ENCODE data around the gene PNPLA7.

The PNPLA7 gene

GRCh38 chr9:137417161-137418021 is 132.8 kb downstream of the PNPLA7 start:
- Histone ChIP-seq H3K4me3 (ENCODE audit: low read depth in 1 of 2, low read length in 2 of 2) (no peak overlapping the region), H3K4me2 (ENCODE audit: insufficient read depth, low read length) (no peak overlapping the region), H3K4me1 (ENCODE audit: insufficient read depth, low read length) (no peaks in the 10 kb centered on the region), H3K27me3 (ENCODE audit: insufficient read depth, low read length, poor library complexity) (no peaks in the 10 kb centered on the region), H3K36me3 (ENCODE audit: insufficient read depth, low read length) (no peaks in the 10 kb centered on the region), H3K79me2 (ENCODE audit: insufficient read depth, low read length) (no peaks in the 10 kb centered on the region), H3K27ac (ENCODE audit: low read length) (no peak overlapping the region), H3K9ac (ENCODE audit: low read depth, low read length) (no peak overlapping the region), H2AFZ (ENCODE audit: low read depth, low read length) (no peak overlapping the region), H4K20me1 (ENCODE audit: insufficient read depth, low read length) (no peaks in the 10 kb centered on the region), H3K9me3 (ENCODE audit: insufficient read depth, low read length, severe bottlenecking) (no peaks in the 10 kb centered on the region)
- DNase-seq, result no peak
- TF ChIP-seq CTCF (IDR thresholded peaks at IDR 0.05; ENCODE audit: borderline replicate concordance, extremely low read depth, low read length, poor library complexity, severe bottlenecking), result no peak
- no peak for TF ChIP-seq EZH2 (IDR thresholded peaks at IDR 0.05; ENCODE audit: borderline replicate concordance, low read depth, low read length, severe bottlenecking)
- no peak for ATAC-seq (ENCODE audit: insufficient read depth, low read depth)

DNA sequence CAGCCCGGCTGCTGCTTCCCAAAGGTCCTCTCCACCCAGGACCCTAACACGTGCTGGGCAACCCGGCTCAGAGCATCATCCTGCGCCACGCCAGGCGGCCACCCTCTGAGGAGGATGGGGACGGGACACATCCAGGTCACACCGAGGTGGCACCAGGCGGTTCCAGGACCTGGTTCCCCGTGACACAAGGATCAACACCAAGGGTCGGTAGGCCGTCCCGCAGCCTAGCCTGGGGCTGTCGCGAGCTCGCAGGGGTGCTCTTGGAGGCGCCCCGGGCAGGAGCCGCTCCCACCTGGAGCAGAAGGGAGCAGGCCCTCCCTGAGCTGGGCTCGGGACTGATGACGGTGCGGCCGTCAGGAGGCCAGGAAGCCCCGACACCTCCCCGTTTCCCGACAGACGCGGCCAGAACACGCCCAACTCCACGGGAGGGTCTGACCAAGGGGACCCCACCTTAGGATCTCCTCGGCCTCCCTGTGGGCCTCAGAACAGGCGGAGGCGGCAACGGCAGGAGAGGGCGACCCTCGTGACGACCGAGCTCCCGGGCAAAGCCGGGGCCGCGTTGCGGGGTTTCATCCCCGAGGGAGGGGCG is 133.5 kb downstream of the PNPLA7 start:
- Histone ChIP-seq H2AFZ (ENCODE audit: low read depth, low read length) (no peak overlapping the region), H4K20me1 (ENCODE audit: insufficient read depth, low read length) (no peaks in the 10 kb centered on the region), H3K79me2 (ENCODE audit: insufficient read depth, low read length) (no peaks in the 10 kb centered on the region), H3K27me3 (ENCODE audit: insufficient read depth, low read length, poor library complexity) (no peaks in the 10 kb centered on the region), H3K4me1 (ENCODE audit: insufficient read depth, low read length) (no peaks in the 10 kb centered on the region), H3K36me3 (ENCODE audit: insufficient read depth, low read length) (no peaks in the 10 kb centered on the region), H3K27ac (ENCODE audit: low read length) (no peak overlapping the region), H3K4me3 (ENCODE audit: low read depth in 1 of 2, low read length in 2 of 2) (no peak overlapping the region), H3K4me2 (ENCODE audit: insufficient read depth, low read length) (no peak overlapping the region), H3K9ac (ENCODE audit: low read depth, low read length) (no peak overlapping the region), H3K9me3 (ENCODE audit: insufficient read depth, low read length, severe bottlenecking) (no peaks in the 10 kb centered on the region)
- no peak for TF ChIP-seq EZH2 (IDR thresholded peaks at IDR 0.05; ENCODE audit: borderline replicate concordance, low read depth, low read length, severe bottlenecking)
- TF ChIP-seq CTCF (IDR thresholded peaks at IDR 0.05; ENCODE audit: borderline replicate concordance, extremely low read depth, low read length, poor library complexity, severe bottlenecking), result no peak
- DNase-seq (no peak), ATAC-seq (ENCODE audit: insufficient read depth, low read depth) (no peak)

DNA sequence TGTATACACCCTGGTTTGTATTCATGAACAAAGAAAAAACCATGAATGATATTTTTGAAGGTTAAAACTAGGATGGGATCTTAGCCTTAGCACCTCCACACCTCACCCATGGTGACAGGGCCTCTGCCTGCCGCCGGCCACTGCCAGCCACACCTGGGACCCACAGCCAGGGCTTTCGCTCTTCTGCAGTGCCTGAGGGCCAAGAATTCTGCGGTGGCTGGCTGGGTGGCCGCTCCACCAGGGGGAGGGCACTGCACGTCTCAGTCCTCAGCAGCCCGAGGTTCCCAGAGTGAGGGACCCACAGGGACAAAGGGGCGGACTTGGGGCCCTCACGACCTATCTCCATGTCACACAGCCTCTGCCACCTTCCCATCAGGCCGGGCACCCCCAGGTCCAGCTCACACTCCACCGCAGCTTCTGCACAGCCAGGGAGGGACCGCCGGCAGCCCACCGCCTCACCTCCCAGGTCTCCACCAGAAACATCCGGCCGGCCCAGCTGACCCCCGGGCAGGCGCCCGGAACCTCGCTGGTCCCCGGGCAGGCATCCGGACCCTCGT is 134.1 kb downstream of the PNPLA7 start:
- Histone ChIP-seq H3K9ac (ENCODE audit: low read depth, low read length) (no peak overlapping the region), H2AFZ (ENCODE audit: low read depth, low read length) (no peak overlapping the region), H3K4me1 (ENCODE audit: insufficient read depth, low read length) (no peaks in the 10 kb centered on the region), H3K79me2 (ENCODE audit: insufficient read depth, low read length) (no peaks in the 10 kb centered on the region), H4K20me1 (ENCODE audit: insufficient read depth, low read length) (no peaks in the 10 kb centered on the region), H3K4me2 (ENCODE audit: insufficient read depth, low read length) (no peak overlapping the region), H3K27ac (ENCODE audit: low read length) (no peak overlapping the region), H3K36me3 (ENCODE audit: insufficient read depth, low read length) (no peaks in the 10 kb centered on the region), H3K4me3 (ENCODE audit: low read depth in 1 of 2, low read length in 2 of 2) (no peak overlapping the region), H3K27me3 (ENCODE audit: insufficient read depth, low read length, poor library complexity) (no peaks in the 10 kb centered on the region), H3K9me3 (ENCODE audit: insufficient read depth, low read length, severe bottlenecking) (no peaks in the 10 kb centered on the region)
- TF ChIP-seq CTCF (IDR thresholded peaks at IDR 0.05; ENCODE audit: borderline replicate concordance, extremely low read depth, low read length, poor library complexity, severe bottlenecking), result no peak
- TF ChIP-seq EZH2 (IDR thresholded peaks at IDR 0.05; ENCODE audit: borderline replicate concordance, low read depth, low read length, severe bottlenecking), result no peak
- ATAC-seq (ENCODE audit: insufficient read depth, low read depth) (no peak), DNase-seq (no peak)
